ENCODE results near the gene SCYL1. TPM values are rescaled to one million over a fixed set of nuclear protein-coding genes. Genes with fewer than 3 reads are reported as not detected.

SCYL1 gene
- total and polyA plus RNA-seq, 4 donors: 54.3 to 107 (median 86.5) TPM

GRCh38 chr11:65530157-65530496 is 5.2 kb downstream of the SCYL1 start:
- DNase-seq (no peak), ATAC-seq (ENCODE audit: insufficient read depth, low FRiP score) (no peak)
- Histone ChIP-seq H3K4me3 (no peak overlapping the region), H3K27me3 (ENCODE audit: control insufficient read depth in 3 of 3, insufficient read depth in 3 of 3, low read length in 2 of 3) (no peaks in the 10 kb centered on the region), H3K4me1 (ENCODE audit: control insufficient read depth in 5 of 5, insufficient read depth in 5 of 5, low read length in 5 of 5) (peaks cover 5 to 10% (median 7%) of the 10 kb centered on the region in 5 donors), H3K9ac (ENCODE audit: insufficient read depth in 1 of 2, low read length in 2 of 2) (no peak overlapping the region), H3K9me3 (ENCODE audit: control insufficient read depth in 4 of 4, insufficient read depth in 3 of 4, low read length in 3 of 4) (no peaks in the 10 kb centered on the region), H3K27ac (ENCODE audit: low read depth in 1 of 2, low read length in 1 of 2) (no peak overlapping the region), H3K36me3 (ENCODE audit: control insufficient read depth in 4 of 4, insufficient read depth in 4 of 4, low read length in 4 of 4) (peaks cover 11 to 47% (median 29%) of the 10 kb centered on the region in 4 donors)
- WGBS, 2 donors: 87 to 88% methylated on average over 5 of the region's 5 CpGs
- TF ChIP-seq CTCF (IDR thresholded peaks at IDR 0.05; ENCODE audit: control extremely low read depth, extremely low read depth): no peak

GRCh38 chr11:65532388-65533064 is 7.6 kb downstream of the SCYL1 start:
- Histone ChIP-seq H3K4me1 (ENCODE audit: control insufficient read depth in 5 of 5, insufficient read depth in 5 of 5, low read length in 5 of 5) (no peaks in the 10 kb centered on the region), H3K4me3 (no peak overlapping the region), H3K9ac (ENCODE audit: insufficient read depth in 1 of 2, low read length in 2 of 2) (no peak overlapping the region), H3K9me3 (ENCODE audit: control insufficient read depth in 4 of 4, insufficient read depth in 3 of 4, low read length in 3 of 4) (no peaks in the 10 kb centered on the region), H3K27me3 (ENCODE audit: control insufficient read depth in 3 of 3, insufficient read depth in 3 of 3, low read length in 2 of 3) (no peaks in the 10 kb centered on the region), H3K27ac (ENCODE audit: low read depth in 1 of 2, low read length in 1 of 2) (no peak overlapping the region), H3K36me3 (ENCODE audit: control insufficient read depth in 4 of 4, insufficient read depth in 4 of 4, low read length in 4 of 4) (peaks cover 11 to 64% (median 31%) of the 10 kb centered on the region in 4 donors)
- ATAC-seq (ENCODE audit: insufficient read depth, low FRiP score) (no peak), DNase-seq (no peak)
- TF ChIP-seq CTCF (IDR thresholded peaks at IDR 0.05; ENCODE audit: control extremely low read depth, extremely low read depth): no peak
- 88 to 89% methylated on average over 15 of the region's 15 CpGs for WGBS, 2 donors

GRCh38 chr11:65535102-65535501 is 10.2 kb downstream of the SCYL1 start:
- H3K27me3 ChIP-seq (ENCODE audit: control insufficient read depth in 3 of 3, insufficient read depth in 3 of 3, low read length in 2 of 3): no peaks in the 10 kb centered on the region
- TF ChIP-seq CTCF (IDR thresholded peaks at IDR 0.05; ENCODE audit: control extremely low read depth, extremely low read depth): no peak
- no peak overlapping the region for H3K4me3 ChIP-seq
- DNase-seq (no peak), ATAC-seq (ENCODE audit: insufficient read depth, low FRiP score) (no peak)
- no peaks in the 10 kb centered on the region for H3K9me3 ChIP-seq (ENCODE audit: control insufficient read depth in 4 of 4, insufficient read depth in 3 of 4, low read length in 3 of 4)
- no peak overlapping the region for H3K9ac ChIP-seq (ENCODE audit: insufficient read depth in 1 of 2, low read length in 2 of 2)
- H3K4me1 ChIP-seq (ENCODE audit: control insufficient read depth in 5 of 5, insufficient read depth in 5 of 5, low read length in 5 of 5): peaks cover 0 to 5% (median 3%) of the 10 kb centered on the region in 5 donors
- WGBS, 2 donors: 94 to 95% methylated on average over 9 of the region's 9 CpGs
- no peak overlapping the region for H3K27ac ChIP-seq (ENCODE audit: low read depth in 1 of 2, low read length in 1 of 2)
- peaks cover 14 to 72% (median 25%) of the 10 kb centered on the region in 4 donors for H3K36me3 ChIP-seq (ENCODE audit: control insufficient read depth in 4 of 4, insufficient read depth in 4 of 4, low read length in 4 of 4)
